Loucy (cell line): ENCODE data around the gene ITPKB.

ENCODE experiments used
- H2AFZ ChIP-seq: fragments of 200-600 bp; sonication (generic); 2 replicates; pipeline ENCODE4 v1.6.0; 2016; ENCODE audit warnings: antibody characterized with exemption, mild to moderate bottlenecking, low read length, moderate library complexity
- H3F3A ChIP-seq: fragments of 200-600 bp; 2 replicates; pipeline ENCODE4 v1.6.0; 2016; ENCODE audit warnings: antibody characterized with exemption, low read depth, mild to moderate bottlenecking
- H3K27me3 ChIP-seq: fragments of 200-600 bp; sonication (generic); 2 replicates; pipeline ENCODE4 v1.6.1; 2014; ENCODE audit warnings: low read length, mild to moderate bottlenecking; ENCODE audit not compliant: insufficient read depth, poor library complexity, severe bottlenecking
- H3K36me3 ChIP-seq: fragments of 200-600 bp; sonication (generic); 2 replicates; pipeline ENCODE4 v1.6.1; 2016; ENCODE audit warnings: low read length; ENCODE audit not compliant: insufficient read depth
- H3K4me1 ChIP-seq: fragments of 200-600 bp; sonication (generic); 2 replicates; pipeline ENCODE4 v1.5.1; 2014; ENCODE audit warnings: low read length, mild to moderate bottlenecking; ENCODE audit not compliant: insufficient read depth, poor library complexity, severe bottlenecking
- H3K4me2 ChIP-seq: fragments of 200-600 bp; sonication (generic); 2 replicates; pipeline ENCODE4 v1.6.0; 2014; ENCODE audit warnings: antibody characterized with exemption, low read length, low read depth, mild to moderate bottlenecking; ENCODE audit not compliant: poor library complexity, severe bottlenecking
- H3K4me3 ChIP-seq: fragments of 200-600 bp; sonication (generic); 2 replicates; pipeline ENCODE4 v1.5.1; 2014; ENCODE audit warnings: low read length, mild to moderate bottlenecking, mixed read lengths; ENCODE audit not compliant: poor library complexity, severe bottlenecking
- H3K79me2 ChIP-seq: fragments of 200-600 bp; sonication (generic); 2 replicates; pipeline ENCODE4 v1.6.1; 2014; ENCODE audit warnings: low read length; ENCODE audit not compliant: insufficient read depth
- H3K9ac ChIP-seq: fragments of 200-600 bp; sonication (generic); 2 replicates; pipeline ENCODE4 v1.6.0; 2014; ENCODE audit warnings: mild to moderate bottlenecking, low read depth, low read length, moderate library complexity; ENCODE audit not compliant: poor library complexity, severe bottlenecking
- H3K9me2 ChIP-seq: fragments of 200-600 bp; sonication (generic); replicated peaks from 2 replicates; pipeline ENCODE4 v1.6.1; 2016; ENCODE audit warnings: low read depth, low read length, mixed read lengths
- H3K9me3 ChIP-seq: fragments of 200-600 bp; sonication (generic); 2 replicates; pipeline ENCODE4 v1.6.1; 2014; ENCODE audit warnings: mild to moderate bottlenecking, antibody characterized with exemption, low read length, low read depth; ENCODE audit not compliant: insufficient read depth
- H4K20me1 ChIP-seq: fragments of 200-600 bp; sonication (generic); 2 replicates; pipeline ENCODE4 v1.6.0; 2014; ENCODE audit warnings: antibody characterized with exemption, low read length, mild to moderate bottlenecking; ENCODE audit not compliant: insufficient read depth, poor library complexity, severe bottlenecking
- CTCF ChIP-seq: fragments of 200-600 bp; sonication (generic); conservative IDR thresholded peaks from 2 replicates; pipeline ENCODE4 v1.5.1; 2014; ENCODE audit warnings: mild to moderate bottlenecking, antibody characterized with exemption, low read length
- EZH2phosphoT487 ChIP-seq: fragments of 200-600 bp; IDR thresholded peaks from 2 replicates; pipeline ENCODE4 v1.6.1; 2018; ENCODE audit warnings: antibody characterized with exemption, mild to moderate bottlenecking, moderate library complexity, borderline replicate concordance

Gene ITPKB

GRCh38 chr1:226763905-226764264, 24.8 kb upstream of the ITPKB start:
- Histone ChIP-seq H3K9ac (no peak overlapping the region), H2AFZ (no peak overlapping the region), H3K4me2 (no peak overlapping the region)

DNA sequence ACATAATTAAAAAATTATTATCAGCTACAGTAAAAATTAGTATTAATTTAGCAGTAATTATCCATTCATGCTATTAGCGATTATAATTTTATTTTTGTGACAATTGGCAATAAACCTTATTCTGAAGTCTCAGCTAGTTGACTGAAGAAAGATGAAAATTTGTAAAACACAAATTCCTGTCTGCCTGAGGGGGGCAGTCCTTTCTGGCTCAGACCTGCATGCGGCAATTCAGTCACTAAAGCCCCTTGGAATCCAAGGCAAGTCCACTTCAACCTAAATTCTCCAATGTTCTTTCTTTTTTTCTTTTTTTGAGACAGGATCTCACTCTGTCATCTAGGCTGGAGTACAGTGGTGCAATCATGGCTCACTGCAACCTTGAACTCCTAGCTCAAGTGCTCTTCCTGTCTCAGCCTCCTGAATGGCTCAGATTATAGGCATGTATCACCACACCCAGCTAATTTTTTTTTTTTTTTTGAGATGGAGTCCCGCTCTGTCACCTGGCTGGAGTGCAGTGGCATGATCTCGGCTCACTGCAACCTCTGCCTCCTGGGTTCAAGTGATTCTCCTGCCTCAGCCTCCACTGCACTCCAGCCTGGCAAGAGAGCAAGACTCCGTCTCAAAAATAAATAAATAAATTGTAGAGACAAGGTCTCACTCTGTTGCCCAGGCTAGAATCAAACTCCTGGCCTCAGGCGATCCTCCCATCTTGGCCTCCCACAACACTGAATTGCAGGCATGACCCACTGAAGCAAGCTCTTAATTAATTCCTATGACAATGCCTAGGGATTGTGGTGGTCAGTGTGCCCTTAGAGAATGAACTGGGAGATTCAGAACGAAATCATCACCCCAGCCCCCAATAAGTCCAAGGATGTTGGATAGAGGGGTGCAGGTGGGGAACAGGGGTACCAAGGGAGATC, 24.2 kb upstream of the ITPKB start:
- no peak overlapping the region for H2AFZ ChIP-seq

More at GRCh38 chr1:226763905-226764264, 24.8 kb upstream of the ITPKB start:
- no peaks in the 10 kb centered on the region for H3K9me3 ChIP-seq
- peaks cover 11% of the 10 kb centered on the region for H3K4me1 ChIP-seq
- H3K36me3 ChIP-seq, result no peaks in the 10 kb centered on the region
- no peak for TF ChIP-seq EZH2phosphoT487
- TF ChIP-seq CTCF, result no peak
- H3K27me3 ChIP-seq, result no peaks in the 10 kb centered on the region
- H3F3A ChIP-seq, result no peaks in the 10 kb centered on the region
- no peaks in the 10 kb centered on the region for H4K20me1 ChIP-seq
- H3K79me2 ChIP-seq, result no peaks in the 10 kb centered on the region
- no peaks in the 10 kb centered on the region for H3K9me2 ChIP-seq
- no peak overlapping the region for H3K4me3 ChIP-seq

DNA sequence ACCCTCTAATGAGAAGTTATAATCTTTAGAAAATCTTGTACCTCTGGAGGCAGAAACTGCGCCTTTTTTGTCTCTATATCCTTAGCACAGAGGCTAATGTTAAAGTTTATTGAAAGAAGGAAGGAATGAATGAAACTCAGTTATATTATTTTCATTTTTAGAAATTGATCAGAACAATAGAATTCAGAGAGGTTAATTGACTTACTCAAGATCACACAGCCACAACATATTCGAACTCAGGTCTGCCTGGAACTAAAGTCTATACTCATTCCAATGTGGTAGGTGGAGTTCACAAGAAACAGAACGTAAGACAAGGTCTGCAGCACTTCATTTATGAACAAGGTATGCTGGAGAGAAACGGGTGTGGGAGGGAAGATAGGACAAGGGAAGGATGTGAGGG, 23.0 kb upstream of the ITPKB start:
- Histone ChIP-seq H3K27me3 (no peaks in the 10 kb centered on the region), H2AFZ (no peak overlapping the region), H3K36me3 (no peaks in the 10 kb centered on the region), H3K79me2 (no peaks in the 10 kb centered on the region), H3K9me3 (no peaks in the 10 kb centered on the region), H3K9me2 (no peaks in the 10 kb centered on the region), H3K4me1 (peaks cover 11% of the 10 kb centered on the region), H3K4me3 (no peak overlapping the region), H4K20me1 (no peaks in the 10 kb centered on the region), H3K9ac (no peak overlapping the region), H3F3A (no peaks in the 10 kb centered on the region), H3K4me2 (no peak overlapping the region)
- TF ChIP-seq CTCF, result no peak
- no peak for TF ChIP-seq EZH2phosphoT487

More for the DNA sequence above, 24.2 kb upstream of the ITPKB start:
- H3K9ac ChIP-seq, result no peak overlapping the region
- no peaks in the 10 kb centered on the region for H3K9me2 ChIP-seq
- no peak overlapping the region for H3K4me3 ChIP-seq
- no peaks in the 10 kb centered on the region for H3K79me2 ChIP-seq
- peak; percentile 40 for TF ChIP-seq CTCF
- no peak for TF ChIP-seq EZH2phosphoT487
- no peaks in the 10 kb centered on the region for H3K27me3 ChIP-seq
- H3F3A ChIP-seq, result no peaks in the 10 kb centered on the region
- H3K36me3 ChIP-seq, result no peaks in the 10 kb centered on the region
- no peak overlapping the region for H3K4me2 ChIP-seq
- no peaks in the 10 kb centered on the region for H4K20me1 ChIP-seq
- H3K9me3 ChIP-seq, result no peaks in the 10 kb centered on the region
- H3K4me1 ChIP-seq, result peaks cover 11% of the 10 kb centered on the region
